Endometrium (tissue), 2 donors: ENCODE measurements around the gene RNF121.

Source experiments
- FAIRE-seq: peaks from 2 replicates; lab custom pipeline; 2012; peaks lifted over from hg19 to GRCh38; lab: Jason Lieb, UNC
- donor health status: control.
- donor health status: control.

The RNF121 gene

DNA sequence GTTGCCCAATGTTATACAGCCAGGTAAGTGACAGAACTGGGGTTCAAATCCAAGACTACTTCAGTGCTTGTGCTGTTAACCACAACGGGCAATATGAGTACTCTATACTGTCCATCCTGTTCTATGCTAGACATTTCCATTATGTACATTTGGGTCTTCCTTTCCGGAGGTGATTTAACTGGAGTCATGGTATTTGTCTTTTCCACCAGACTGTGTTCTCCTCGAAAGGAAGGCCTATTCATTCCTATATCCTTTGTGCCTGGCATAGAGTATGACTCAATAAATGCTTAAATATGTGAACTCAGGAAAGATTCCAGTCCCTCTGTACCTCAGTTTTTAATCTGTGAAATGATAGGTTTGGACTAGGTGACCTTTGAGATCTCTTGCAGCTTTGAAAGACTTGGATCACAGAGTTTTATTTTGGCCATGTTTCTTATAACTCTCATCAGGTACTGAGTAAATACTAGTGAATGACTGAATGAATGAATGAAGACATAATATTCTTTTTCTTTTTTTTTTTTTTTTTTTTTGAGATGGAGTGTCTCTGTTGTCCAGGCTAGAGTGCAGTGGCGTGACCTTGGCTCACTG, 6.6 kb downstream of the RNF121 start:
- FAIRE-seq = no peak

- no peak for FAIRE-seq
Observed at GRCh38 chr11:71936825-71937224, 8.0 kb downstream of the RNF121 start.

- no peak for FAIRE-seq
Observed at GRCh38 chr11:71937826-71938225, 9.0 kb downstream of the RNF121 start.

- no peak for FAIRE-seq
Observed at GRCh38 chr11:71940561-71941219, 11.8 kb downstream of the RNF121 start.

- FAIRE-seq = no peak
Observed at GRCh38 chr11:71946144-71946571, 17.3 kb downstream of the RNF121 start.

GRCh38 chr11:71947498-71947897, 18.7 kb downstream of the RNF121 start:
- FAIRE-seq = no peak

DNA sequence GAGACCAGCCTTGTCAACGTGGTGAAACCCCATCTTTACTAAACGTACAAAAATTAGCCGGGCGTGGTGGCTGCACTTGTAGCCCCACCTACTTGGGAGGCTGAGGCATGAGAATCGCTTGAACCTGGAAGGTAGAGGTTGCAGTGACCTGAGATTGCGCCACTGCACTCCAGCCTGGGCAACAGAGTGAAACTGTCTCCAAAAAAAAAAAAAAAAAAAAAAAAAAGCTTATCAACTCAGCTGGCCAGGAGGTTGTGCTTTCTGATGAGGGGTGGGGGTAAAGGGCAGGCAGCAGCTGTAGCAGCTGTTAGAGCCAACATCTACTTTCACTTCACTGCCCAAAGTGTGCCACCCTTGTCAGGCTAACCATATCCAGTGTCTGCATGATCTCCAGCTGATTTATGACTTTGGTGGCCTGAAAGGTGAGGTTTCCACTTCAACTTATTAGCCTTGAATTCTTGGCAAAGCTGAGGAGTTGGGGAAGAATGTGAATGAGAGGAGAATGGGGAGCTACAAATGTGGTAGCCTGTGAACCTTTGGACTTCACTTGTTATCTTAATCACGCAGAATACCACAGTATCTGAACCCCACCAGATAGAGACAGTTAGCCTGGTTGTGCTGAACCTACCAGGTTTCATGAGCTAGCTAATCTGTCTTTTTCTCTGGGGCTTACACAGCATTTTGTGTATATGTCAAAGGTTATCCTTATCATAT, 19.6 kb downstream of the RNF121 start:
- no peak for FAIRE-seq

DNA sequence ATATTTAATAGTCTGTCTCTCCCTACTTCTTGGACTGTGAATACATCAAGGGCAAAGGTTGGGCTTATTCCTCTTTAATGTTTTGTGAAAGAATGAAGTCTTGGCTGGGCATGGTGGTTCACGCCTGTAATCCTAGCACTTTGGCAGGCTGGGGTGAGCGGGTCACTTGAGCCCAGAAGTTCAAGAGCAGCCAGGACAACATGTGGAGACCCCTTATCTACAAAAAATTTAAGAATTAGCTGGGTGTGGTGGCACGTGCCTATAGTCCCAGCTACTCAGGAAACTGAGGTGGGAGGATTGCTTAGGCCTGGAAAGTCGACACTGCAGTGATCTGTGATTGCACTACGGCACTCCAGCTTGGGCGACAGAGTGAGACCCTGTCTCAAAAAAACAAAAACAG, 20.2 kb downstream of the RNF121 start:
- FAIRE-seq = no peak

GRCh38 chr11:71951741-71952310, 23.0 kb downstream of the RNF121 start:
- no peak for FAIRE-seq

DNA sequence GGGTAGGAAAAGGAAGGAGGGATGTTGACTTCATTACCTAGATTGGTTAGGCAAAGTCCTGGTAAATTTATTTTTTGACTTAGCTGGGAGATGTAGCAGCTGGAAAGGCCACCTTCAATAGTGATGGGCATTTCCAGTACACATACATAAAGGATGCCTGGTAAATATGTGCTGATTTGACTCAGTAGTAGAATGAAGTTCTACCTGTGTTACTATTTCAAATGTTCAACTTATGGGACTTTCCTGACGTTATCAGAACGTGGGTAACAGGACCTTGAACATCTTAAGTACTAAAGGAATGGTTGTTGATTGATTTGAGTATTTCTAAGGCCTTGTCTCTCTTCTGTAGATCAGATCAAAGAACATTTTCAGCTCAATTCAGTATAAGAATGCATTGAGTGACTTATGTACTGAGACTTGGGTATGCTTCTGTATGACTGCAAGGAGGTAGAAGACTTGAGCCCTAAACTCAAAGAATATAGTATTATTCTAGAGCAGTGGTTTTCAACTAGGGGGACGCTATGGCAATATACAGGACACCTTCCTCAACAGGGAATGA, 27.1 kb downstream of the RNF121 start:
- no peak for FAIRE-seq

DNA sequence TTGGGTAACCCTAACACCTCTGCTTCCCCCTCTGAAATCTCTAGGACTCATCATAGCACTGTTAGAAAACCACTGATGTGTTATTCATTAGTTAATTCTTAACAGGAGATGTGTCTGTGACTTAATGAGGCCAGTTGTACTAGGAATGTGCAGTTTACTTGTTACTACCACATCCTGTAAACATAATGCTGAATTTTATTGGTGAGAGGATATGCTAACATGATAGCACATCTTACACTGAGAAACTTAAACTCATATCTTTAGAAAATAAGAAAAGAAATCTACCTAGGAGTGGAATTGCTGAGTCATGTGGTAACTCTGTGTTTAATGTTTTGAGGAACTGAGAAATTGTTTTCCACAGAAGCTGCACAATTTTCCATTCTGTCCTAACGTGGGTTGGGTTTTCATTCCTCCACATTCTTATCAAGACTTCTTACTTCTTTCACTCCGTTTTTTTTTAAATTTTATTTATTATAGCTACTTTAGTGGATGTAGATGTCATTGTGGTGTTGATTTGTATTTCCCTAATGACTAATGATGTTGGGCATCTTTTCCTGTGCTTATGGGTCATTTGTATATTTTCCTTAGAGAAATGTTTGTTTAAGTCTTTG, 33.7 kb downstream of the RNF121 start:
- FAIRE-seq = no peak

DNA sequence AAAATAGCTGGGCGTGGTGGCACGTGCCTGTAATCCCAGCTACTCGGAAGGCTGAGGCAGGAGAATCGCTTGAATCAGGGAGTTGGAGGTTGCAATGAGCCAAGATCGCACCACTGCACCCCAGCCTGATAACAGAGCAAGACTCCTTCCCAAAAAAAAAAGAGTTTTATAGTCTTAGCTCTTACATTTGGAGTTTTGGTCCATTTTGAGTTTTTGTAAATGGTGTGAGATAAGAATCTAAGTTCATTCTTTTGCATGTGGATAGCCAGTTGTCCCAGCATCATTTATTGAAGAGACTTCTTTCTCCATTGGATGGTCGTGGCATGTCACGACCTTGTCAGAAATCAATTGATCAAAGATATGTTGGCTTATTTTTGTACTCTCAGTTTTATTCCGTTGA, 34.6 kb downstream of the RNF121 start:
- no peak for FAIRE-seq

GRCh38 chr11:71964641-71965040, 35.8 kb downstream of the RNF121 start:
- no peak for FAIRE-seq

GRCh38 chr11:71971680-71972079, 42.8 kb downstream of the RNF121 start:
- FAIRE-seq = no peak

DNA sequence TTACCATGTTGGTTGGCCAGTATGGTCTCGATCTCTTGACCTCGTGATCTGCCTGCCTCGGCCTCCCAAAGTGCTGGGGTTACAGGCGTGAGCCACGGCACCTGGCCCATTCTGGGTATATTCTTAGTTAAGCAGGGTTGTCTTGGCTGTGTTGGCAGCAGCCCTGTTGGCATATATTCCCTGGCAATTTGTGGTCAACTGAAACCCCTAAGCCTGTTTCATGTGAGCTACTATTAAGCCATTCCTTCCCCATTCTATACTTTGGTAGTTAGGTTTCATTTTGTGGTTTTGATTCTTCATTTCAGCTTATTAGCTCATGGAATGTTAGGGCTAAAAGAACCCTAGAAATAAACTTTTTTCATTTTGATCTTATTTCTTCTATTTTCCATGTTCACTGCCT, 47.7 kb downstream of the RNF121 start:
- FAIRE-seq = no peak

DNA sequence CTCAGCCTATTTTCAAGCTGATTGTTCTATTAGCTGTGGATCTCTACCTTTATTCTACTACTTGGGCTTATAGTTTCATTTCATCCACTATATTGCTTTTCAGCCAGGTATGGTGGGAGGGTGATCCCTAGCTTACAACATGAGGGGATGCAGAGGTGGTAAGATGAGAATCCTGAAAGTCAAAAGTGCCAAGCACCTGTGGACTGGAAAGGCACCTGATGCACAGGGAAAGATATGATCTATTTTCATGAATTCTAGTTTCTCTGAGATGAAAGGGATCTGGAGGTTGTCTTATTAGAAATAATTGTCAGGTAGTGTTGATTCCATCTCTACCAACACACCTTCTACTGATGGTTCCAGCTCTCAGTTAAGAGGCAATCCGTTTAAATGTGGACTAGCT, 48.2 kb downstream of the RNF121 start:
- no peak for FAIRE-seq

DNA sequence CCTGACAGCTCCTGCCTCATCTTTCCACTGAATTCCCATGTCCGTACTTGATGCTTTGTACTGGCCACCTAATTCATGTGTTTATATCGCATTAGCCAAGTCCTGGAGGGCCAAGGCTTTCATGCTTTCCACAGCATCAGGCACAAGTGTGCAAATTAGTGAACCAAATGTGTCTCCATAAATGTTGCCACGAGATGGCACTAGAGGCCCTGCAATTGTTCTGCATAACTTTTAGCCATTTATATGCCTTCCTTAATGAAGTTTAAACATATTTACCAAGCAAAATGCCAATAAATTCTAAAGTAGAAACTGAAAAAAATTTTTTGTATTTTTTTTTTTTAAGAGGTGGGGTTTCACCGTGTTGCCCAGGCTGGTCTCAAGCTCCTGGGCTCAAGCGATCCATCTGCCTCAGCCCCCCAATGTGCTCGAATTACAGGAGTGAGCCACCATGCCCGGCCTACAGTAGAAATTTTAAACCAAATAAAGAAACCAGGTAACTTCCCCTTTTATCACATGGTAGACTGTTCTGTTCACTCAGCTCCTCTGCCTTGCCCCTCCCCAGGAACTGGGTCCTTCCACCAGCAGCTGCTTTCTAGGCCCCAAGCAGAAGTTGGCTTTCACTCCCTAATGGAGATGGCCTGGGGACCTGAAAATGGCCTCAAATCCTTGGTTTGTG, 49.0 kb downstream of the RNF121 start:
- no peak for FAIRE-seq

- FAIRE-seq = no peak
Observed at GRCh38 chr11:71979094-71979493, 50.2 kb downstream of the RNF121 start.

DNA sequence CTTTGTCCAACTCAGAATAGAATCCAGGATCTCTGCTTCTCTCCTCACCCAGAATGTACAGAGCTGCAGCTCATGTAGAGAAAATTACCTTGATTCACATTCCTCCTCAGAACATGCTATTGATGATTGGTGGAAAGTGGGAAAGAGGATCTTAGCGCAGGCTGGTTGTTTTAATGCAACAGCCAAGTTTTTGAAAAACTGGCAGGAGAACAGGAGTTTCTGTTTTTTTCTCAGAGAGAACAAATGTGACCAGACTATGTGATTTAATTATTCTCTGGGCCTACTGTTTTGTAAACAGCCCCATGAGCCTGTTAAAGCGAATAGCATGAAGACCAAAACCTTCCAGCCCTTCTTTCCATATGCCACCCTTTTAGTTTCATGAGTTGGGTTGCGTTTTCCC, 50.8 kb downstream of the RNF121 start:
- FAIRE-seq = no peak

DNA sequence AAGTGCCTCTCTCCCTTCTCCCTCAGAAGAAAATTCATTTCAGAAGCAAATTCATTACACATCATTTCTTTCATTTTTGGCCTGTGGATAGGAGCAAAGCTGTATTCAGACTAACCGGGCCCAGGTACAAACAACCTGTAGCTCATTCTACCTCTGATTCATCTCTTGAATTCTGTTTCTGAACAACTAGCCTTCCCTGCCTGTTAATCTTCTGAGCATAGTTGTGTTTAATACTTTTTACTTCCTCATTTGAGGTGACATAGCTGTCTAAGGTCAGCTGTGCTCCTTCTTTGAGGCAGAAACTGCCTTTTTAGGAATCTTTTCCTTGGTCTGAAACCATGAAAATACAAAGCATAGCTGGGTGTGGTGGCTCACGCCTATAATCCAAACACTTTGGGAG, 57.3 kb downstream of the RNF121 start:
- FAIRE-seq = no peak

- no peak for FAIRE-seq
Observed at GRCh38 chr11:71987521-71987920, 58.7 kb downstream of the RNF121 start.

- FAIRE-seq = no peak
Observed at GRCh38 chr11:71988050-71988449, 59.2 kb downstream of the RNF121 start.
